ENCODE measurements around the gene SDK1.

The SDK1 gene

DNA sequence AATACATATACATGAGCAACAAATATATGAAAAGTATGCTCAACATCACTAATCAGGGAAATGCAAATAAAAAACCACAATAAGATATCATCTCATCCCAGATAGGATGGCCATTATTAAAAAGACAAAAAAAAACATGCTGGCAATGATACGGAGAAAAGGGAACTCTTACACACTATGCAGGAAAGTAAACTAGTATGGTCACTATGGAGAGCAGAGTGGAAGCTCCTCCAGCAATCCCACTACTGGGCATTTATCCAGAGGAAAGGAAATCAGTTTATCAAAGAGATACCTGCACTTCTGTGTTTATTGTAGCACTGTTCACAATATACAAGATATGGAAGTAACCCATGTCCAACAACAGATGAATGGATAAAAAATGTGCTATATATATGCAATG is 217.5 kb downstream of the SDK1 start:
- no peak for DNase-seq (ENCODE audit: low spot score)
- TF ChIP-seq, protein P1, sequence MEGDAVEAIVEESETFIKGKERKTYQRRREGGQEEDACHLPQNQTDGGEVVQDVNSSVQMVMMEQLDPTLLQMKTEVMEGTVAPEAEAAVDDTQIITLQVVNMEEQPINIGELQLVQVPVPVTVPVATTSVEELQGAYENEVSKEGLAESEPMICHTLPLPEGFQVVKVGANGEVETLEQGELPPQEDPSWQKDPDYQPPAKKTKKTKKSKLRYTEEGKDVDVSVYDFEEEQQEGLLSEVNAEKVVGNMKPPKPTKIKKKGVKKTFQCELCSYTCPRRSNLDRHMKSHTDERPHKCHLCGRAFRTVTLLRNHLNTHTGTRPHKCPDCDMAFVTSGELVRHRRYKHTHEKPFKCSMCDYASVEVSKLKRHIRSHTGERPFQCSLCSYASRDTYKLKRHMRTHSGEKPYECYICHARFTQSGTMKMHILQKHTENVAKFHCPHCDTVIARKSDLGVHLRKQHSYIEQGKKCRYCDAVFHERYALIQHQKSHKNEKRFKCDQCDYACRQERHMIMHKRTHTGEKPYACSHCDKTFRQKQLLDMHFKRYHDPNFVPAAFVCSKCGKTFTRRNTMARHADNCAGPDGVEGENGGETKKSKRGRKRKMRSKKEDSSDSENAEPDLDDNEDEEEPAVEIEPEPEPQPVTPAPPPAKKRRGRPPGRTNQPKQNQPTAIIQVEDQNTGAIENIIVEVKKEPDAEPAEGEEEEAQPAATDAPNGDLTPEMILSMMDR (IDR thresholded peaks at IDR 0.05; ENCODE audit: extremely low read depth, insufficient read depth, missing control alignments): no peak
- in situ Hi-C loops (cut with MboI; ENCODE audit: low pct_unique_long_range_greater_than_20kb, low sequenced_read_pairs, unreplicated experiment): no loop called here

- no peak for DNase-seq (ENCODE audit: low spot score)
- TF ChIP-seq, protein P1 (IDR thresholded peaks at IDR 0.05; ENCODE audit: extremely low read depth, insufficient read depth, missing control alignments): no peak
Measured at GRCh38 chr7:3520206-3520605, 219.2 kb downstream of the SDK1 start.

GRCh38 chr7:3527496-3528124 is 226.6 kb downstream of the SDK1 start:
- in situ Hi-C loops (cut with MboI; ENCODE audit: low pct_unique_long_range_greater_than_20kb, low sequenced_read_pairs, unreplicated experiment): no loop called here
- DNase-seq (ENCODE audit: low spot score): no peak
- TF ChIP-seq, protein P1 (IDR thresholded peaks at IDR 0.05; ENCODE audit: extremely low read depth, insufficient read depth, missing control alignments): no peak

More at GRCh38 chr7:3520206-3520605, 219.2 kb downstream of the SDK1 start:
- in situ Hi-C loops (cut with MboI; ENCODE audit: low pct_unique_long_range_greater_than_20kb, low sequenced_read_pairs, unreplicated experiment): no loop called here

DNA sequence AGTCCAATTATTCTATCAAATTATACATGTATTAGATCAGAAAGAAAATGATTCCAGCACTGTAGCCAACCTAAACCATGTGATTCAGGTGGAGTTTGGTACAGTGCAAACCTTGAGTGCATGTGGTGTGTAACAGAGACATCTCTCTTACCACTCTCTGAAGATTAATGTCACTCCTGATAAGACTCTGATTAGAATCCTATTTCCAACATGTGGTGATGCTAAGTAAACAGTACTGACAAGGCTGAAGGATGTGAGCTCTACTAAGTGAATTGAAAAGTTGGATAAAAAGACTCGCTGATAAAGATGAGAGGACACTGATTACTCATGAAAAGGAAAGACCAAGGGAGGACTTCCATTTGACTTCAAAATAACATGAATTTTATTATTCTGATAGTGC is 232.0 kb downstream of the SDK1 start:
- TF ChIP-seq, protein P1 (IDR thresholded peaks at IDR 0.05; ENCODE audit: extremely low read depth, insufficient read depth, missing control alignments): no peak
- in situ Hi-C loops (cut with MboI; ENCODE audit: low pct_unique_long_range_greater_than_20kb, low sequenced_read_pairs, unreplicated experiment): no loop called here
- DNase-seq (ENCODE audit: low spot score): no peak

DNA sequence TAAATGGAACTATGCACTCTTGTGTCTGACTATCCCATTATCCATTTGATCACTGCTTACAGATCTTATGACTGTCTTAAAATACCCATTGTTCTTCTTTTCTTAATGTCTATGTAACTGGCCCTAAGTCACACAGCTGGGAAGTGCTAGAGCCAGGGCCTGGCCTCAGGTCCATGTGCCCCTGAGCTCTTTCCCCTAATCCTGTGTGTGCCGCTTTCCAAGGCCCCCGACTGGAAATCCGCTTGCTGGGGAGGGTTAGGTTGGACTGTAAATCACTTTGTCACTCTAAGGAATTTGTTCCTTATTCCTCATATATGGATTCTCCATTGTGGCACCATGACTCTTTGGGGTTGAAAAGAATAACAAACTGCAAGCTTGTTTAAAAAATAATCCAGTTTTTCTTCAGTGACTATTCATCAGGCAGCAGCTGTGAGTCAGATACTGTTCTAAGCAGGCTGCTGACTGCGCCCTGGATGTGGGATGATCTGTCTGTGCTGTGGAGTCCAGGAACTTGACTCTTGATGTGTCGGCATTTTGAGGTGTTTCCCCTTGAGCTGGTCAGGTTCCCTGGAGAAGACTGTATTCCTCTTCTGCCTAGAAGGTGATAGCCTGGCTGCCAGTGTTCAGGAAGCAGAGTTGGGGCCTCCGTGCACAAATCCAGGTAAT is 236.3 kb downstream of the SDK1 start:
- no peak for DNase-seq (ENCODE audit: low spot score)
- in situ Hi-C loops (cut with MboI; ENCODE audit: low pct_unique_long_range_greater_than_20kb, low sequenced_read_pairs, unreplicated experiment): no loop called here
- TF ChIP-seq, protein P1 (IDR thresholded peaks at IDR 0.05; ENCODE audit: extremely low read depth, insufficient read depth, missing control alignments): no peak

- TF ChIP-seq, protein P1 (IDR thresholded peaks at IDR 0.05; ENCODE audit: extremely low read depth, insufficient read depth, missing control alignments): no peak
- in situ Hi-C loops (cut with MboI; ENCODE audit: low pct_unique_long_range_greater_than_20kb, low sequenced_read_pairs, unreplicated experiment): no loop called here
- DNase-seq (ENCODE audit: low spot score): no peak
Measured at GRCh38 chr7:3538041-3538440, 237.0 kb downstream of the SDK1 start.
